GM23338 (cell line): ENCODE results near the gene IGFBP5. TPM values are rescaled to one million over a fixed set of nuclear protein-coding genes. Genes with fewer than 3 reads are reported as not detected.

Experiments used
- ATAC-seq: fragments of 200-7000 bp; cut with Tn5 transposase; 3 replicates; pipeline ENCODE4 v1.9.1; 2020
- DNase-seq: peaks from one replicate; pipeline ENCODE4 v3.0.0-alpha.2; 2015; ENCODE audit warnings: low spot score
- H2AFZ ChIP-seq: fragments of 200-600 bp; sonication (generic); 2 replicates; pipeline ENCODE4 v1.8.0; 2016; ENCODE audit warnings: antibody characterized with exemption, mild to moderate bottlenecking, moderate library complexity
- H3F3A ChIP-seq: fragments of 200-600 bp; sonication (generic); replicated peaks from 2 replicates; pipeline ENCODE4 v1.8.0; 2017; ENCODE audit warnings: antibody characterized with exemption, mixed run types, low read depth
- H3K27ac ChIP-seq: fragments of 200-600 bp; sonication (generic); 2 replicates; pipeline ENCODE4 v1.6.1; 2016; ENCODE audit warnings: low read depth
- H3K27me3 ChIP-seq: fragments of 200-600 bp; sonication (generic); 2 replicates; pipeline ENCODE4 v1.8.0; 2016; ENCODE audit warnings: mild to moderate bottlenecking, mixed run types, moderate library complexity; ENCODE audit not compliant: insufficient read depth
- H3K36me3 ChIP-seq: fragments of 200-600 bp; sonication (generic); 2 replicates; pipeline ENCODE4 v1.8.0; 2016; ENCODE audit warnings: mild to moderate bottlenecking; ENCODE audit not compliant: insufficient read depth
- H3K4me1 ChIP-seq: fragments of 200-600 bp; sonication (generic); 2 replicates; pipeline ENCODE4 v1.8.0; 2016; ENCODE audit warnings: mild to moderate bottlenecking, moderate library complexity; ENCODE audit not compliant: insufficient read depth
- H3K4me2 ChIP-seq: fragments of 200-600 bp; sonication (generic); 2 replicates; pipeline ENCODE4 v1.7.1; 2017; ENCODE audit warnings: mixed run types
- H3K4me3 ChIP-seq: fragments of 200-600 bp; sonication (generic); 2 replicates; pipeline ENCODE4 v1.6.1; 2016; ENCODE audit warnings: mixed run types
- H3K79me2 ChIP-seq: fragments of 200-600 bp; sonication (generic); replicated peaks from 2 replicates; pipeline ENCODE4 v1.8.0; 2017; ENCODE audit warnings: mild to moderate bottlenecking; ENCODE audit not compliant: insufficient read depth
- H3K9me2 ChIP-seq: fragments of 200-600 bp; sonication (generic); 2 replicates; pipeline ENCODE4 v1.8.0; 2017; ENCODE audit not compliant: insufficient read depth
- H4K20me1 ChIP-seq: fragments of 200-600 bp; sonication (generic); replicated peaks from 2 replicates; pipeline ENCODE4 v1.8.0; 2017; ENCODE audit warnings: mild to moderate bottlenecking; ENCODE audit not compliant: insufficient read depth
- H3K27ac Mint-ChIP-seq: 2 replicates; pipeline ENCODE4 v1.8.0; 2020; ENCODE audit warnings: inconsistent platforms, mild to moderate bottlenecking, moderate library complexity, mixed read lengths
- H3K27me3 Mint-ChIP-seq: 3 replicates; pipeline ENCODE4 v1.8.0; 2022; ENCODE audit warnings: low read depth, mild to moderate bottlenecking, moderate library complexity, mixed read lengths, inconsistent platforms; ENCODE audit not compliant: insufficient read depth, poor library complexity
- H3K36me3 Mint-ChIP-seq: 3 replicates; pipeline ENCODE4 v1.8.0; 2021; ENCODE audit warnings: low read depth, mild to moderate bottlenecking, inconsistent platforms, moderate library complexity, mixed read lengths
- H3K4me1 Mint-ChIP-seq: 3 replicates; pipeline ENCODE4 v1.8.0; 2020; ENCODE audit warnings: mild to moderate bottlenecking, inconsistent platforms, mixed read lengths
- H3K4me3 Mint-ChIP-seq: 3 replicates; pipeline ENCODE4 v1.8.0; 2021; ENCODE audit warnings: moderate library complexity, mild to moderate bottlenecking, inconsistent platforms, mixed read lengths
- H3K9me3 Mint-ChIP-seq: 3 replicates; pipeline ENCODE4 v1.8.0; 2020; ENCODE audit warnings: moderate library complexity, mild to moderate bottlenecking, inconsistent platforms, mixed read lengths
- CREB1 ChIP-seq: fragments of 250-450 bp; sonication (Bioruptor Pico); IDR thresholded peaks from 2 replicates; pipeline ENCODE4 v1.5.0; 2020; ENCODE audit warnings: low read depth, mild to moderate bottlenecking, moderate library complexity
- CTCF ChIP-seq, 2 experiments: fragments of 200-600 bp in 1 of 2; sonication (generic) in 1 of 2; conservative IDR thresholded peaks; 2 replicates each; pipeline versions ENCODE4 v1.5.1 to v1.6.1; 2016 to 2017; ENCODE audit warnings: antibody characterized with exemption in 2 of 2, low read depth in 2 of 2, mild to moderate bottlenecking in 2 of 2, moderate library complexity in 1 of 2
- ETS1 ChIP-seq: IDR thresholded peaks from 2 replicates; pipeline ENCODE4 v1.6.1; 2016; ENCODE audit warnings: antibody characterized with exemption
- EZH2 ChIP-seq: fragments of 200-600 bp; sonication (generic); IDR thresholded peaks from one replicate; pipeline ENCODE4 v1.8.0; 2017; ENCODE audit warnings: antibody characterized with exemption, mild to moderate bottlenecking, low read depth; ENCODE audit not compliant: unreplicated experiment
- EZH2phosphoT487 ChIP-seq: fragments of 200-600 bp; sonication (generic); IDR thresholded peaks from one replicate; pipeline ENCODE4 v1.8.1; 2018; ENCODE audit warnings: antibody characterized with exemption; ENCODE audit not compliant: unreplicated experiment
- NANOG ChIP-seq: IDR thresholded peaks from 2 replicates; pipeline ENCODE4 v1.6.1; 2016; ENCODE audit warnings: antibody characterized with exemption, borderline replicate concordance
- POLR2AphosphoS5 ChIP-seq: IDR thresholded peaks from 2 replicates; pipeline ENCODE4 v1.6.1; 2016; ENCODE audit warnings: antibody characterized with exemption, low read depth
- STAT1 ChIP-seq: IDR thresholded peaks from one replicate; pipeline ENCODE4 v1.6.1; 2016; ENCODE audit warnings: antibody characterized with exemption; ENCODE audit not compliant: unreplicated experiment
- ZNF114 ChIP-seq: fragments of 250-450 bp; sonication (Bioruptor Pico); IDR thresholded peaks from 2 replicates; pipeline ENCODE4 v1.5.0; 2020; ENCODE audit warnings: mild to moderate bottlenecking, moderate library complexity
- ZNF331 ChIP-seq: fragments of 250-450 bp; sonication (Bioruptor Pico); IDR thresholded peaks from 2 replicates; pipeline ENCODE4 v1.5.0; 2020; ENCODE audit warnings: low read depth, mild to moderate bottlenecking, moderate library complexity
- ZNF462 ChIP-seq: fragments of 250-450 bp; sonication (Bioruptor Pico); IDR thresholded peaks from 2 replicates; pipeline ENCODE4 v1.5.0; 2020; ENCODE audit warnings: mild to moderate bottlenecking, moderate library complexity
- polyA plus RNA-seq: library from polyadenylated mRNA; unstranded; fragments of >200 nt; fragmentation: Nextera tagmentation; extraction: Ambion mirVana; gene quantifications from 2 replicates; pipeline ENCODE4 v1.2.1, GENCODE V29; 2016
- total RNA-seq: library from RNA; depleted of rRNA; stranded (reverse); fragments of >200 nt; shearing (Covaris generic); gene quantifications from 2 replicates; pipeline ENCODE4 v1.2.3, GENCODE V29; 2014

Gene IGFBP5
- total and polyA plus RNA-seq, 2 experiments from 2014 or later = 0.70 to 2.5 TPM

- no peak overlapping the region for H3K27ac ChIP-seq
- H3K27me3 Mint-ChIP-seq = peaks cover 8% of the 10 kb centered on the region
Observed at GRCh38 chr2:216646116-216646515, 49.2 kb downstream of the IGFBP5 start.

GRCh38 chr2:216645636-216645950 is 49.8 kb downstream of the IGFBP5 start:
- Mint-ChIP-seq H3K4me3 (no peak overlapping the region; the same call in 2 of the 3 replicates), H3K4me1 (peaks cover 57% of the 10 kb centered on the region), H3K27ac (no peak overlapping the region), H3K27me3 (peaks cover 10% of the 10 kb centered on the region), H3K9me3 (peaks cover 6% of the 10 kb centered on the region), H3K36me3 (peaks cover 66% of the 10 kb centered on the region)
- no peak for ATAC-seq
- Histone ChIP-seq H3K4me3 (no peak overlapping the region), H3K79me2 (peaks cover 96% of the 10 kb centered on the region), H2AFZ (no peak overlapping the region), H4K20me1 (peaks cover 23% of the 10 kb centered on the region), H3K27me3 (no peaks in the 10 kb centered on the region), H3F3A (no peaks in the 10 kb centered on the region), H3K4me1 (peaks cover 26% of the 10 kb centered on the region), H3K27ac (no peak overlapping the region), H3K4me2 (no peak overlapping the region), H3K9me2 (no peaks in the 10 kb centered on the region; the same call in 1 of the 2 replicates), H3K36me3 (peaks cover 7% of the 10 kb centered on the region; the same call in 1 of the 2 replicates)
- no peak for DNase-seq
- TF ChIP-seq ZNF462 (CRISPR knock-in tag) = no peak
- TF ChIP-seq ETS1 = no peak
- TF ChIP-seq EZH2phosphoT487 = no peak
- TF ChIP-seq CREB1 (CRISPR knock-in tag) = no peak
- TF ChIP-seq EZH2 = no peak
- no peak for TF ChIP-seq NANOG
- no peak for TF ChIP-seq ZNF114 (CRISPR knock-in tag)
- no peak for TF ChIP-seq STAT1
- no peak for TF ChIP-seq ZNF331 (CRISPR knock-in tag)
- no peak for TF ChIP-seq POLR2AphosphoS5
- no peak for TF ChIP-seq CTCF (conservative IDR thresholded peaks at IDR 0.05; ENCODE audit: low read depth in 2 of 2)

More at GRCh38 chr2:216646116-216646515, 49.2 kb downstream of the IGFBP5 start:
- no peaks in the 10 kb centered on the region for H3F3A ChIP-seq
- no peaks in the 10 kb centered on the region; the same call in 1 of the 2 replicates for H3K9me2 ChIP-seq
- H3K36me3 ChIP-seq = 0 out of 2 replicates have a peak, but pooled peaks cover 2% of the 10 kb centered on the region
- no peak overlapping the region for H2AFZ ChIP-seq
- no peak for ATAC-seq
- H3K27me3 ChIP-seq = no peaks in the 10 kb centered on the region
- H3K4me3 Mint-ChIP-seq = no peak overlapping the region; the same call in 2 of the 3 replicates
- H3K4me3 ChIP-seq = no peak overlapping the region
- peaks cover 6% of the 10 kb centered on the region for H3K9me3 Mint-ChIP-seq
- H3K79me2 ChIP-seq = peaks cover 96% of the 10 kb centered on the region
- H3K27ac Mint-ChIP-seq = peak overlapping the region; percentile 78; the same call in 1 of the 2 replicates
- peaks cover 26% of the 10 kb centered on the region for H3K4me1 ChIP-seq
- H3K4me2 ChIP-seq = no peak overlapping the region
- peaks cover 60% of the 10 kb centered on the region for H3K4me1 Mint-ChIP-seq
- no peak for TF ChIP-seq POLR2AphosphoS5
- no peak for DNase-seq
- peaks cover 22% of the 10 kb centered on the region for H4K20me1 ChIP-seq
- H3K36me3 Mint-ChIP-seq = peaks cover 64% of the 10 kb centered on the region
